ENCODE data around the gene SLC38A10. TPM values are rescaled to one million over a fixed set of nuclear protein-coding genes. Genes with fewer than 3 reads are reported as not detected.
A peak's percentile ranks its signal among the peaks of the same experiment; 100 is the strongest.

Gene SLC38A10
- total and polyA plus RNA-seq, 10 of the 15 experiments (the other 5 are each of a cell fraction or from before 2014, with no cell fraction given), result 0.52 to 67.9 (median 22.1) TPM

DNA sequence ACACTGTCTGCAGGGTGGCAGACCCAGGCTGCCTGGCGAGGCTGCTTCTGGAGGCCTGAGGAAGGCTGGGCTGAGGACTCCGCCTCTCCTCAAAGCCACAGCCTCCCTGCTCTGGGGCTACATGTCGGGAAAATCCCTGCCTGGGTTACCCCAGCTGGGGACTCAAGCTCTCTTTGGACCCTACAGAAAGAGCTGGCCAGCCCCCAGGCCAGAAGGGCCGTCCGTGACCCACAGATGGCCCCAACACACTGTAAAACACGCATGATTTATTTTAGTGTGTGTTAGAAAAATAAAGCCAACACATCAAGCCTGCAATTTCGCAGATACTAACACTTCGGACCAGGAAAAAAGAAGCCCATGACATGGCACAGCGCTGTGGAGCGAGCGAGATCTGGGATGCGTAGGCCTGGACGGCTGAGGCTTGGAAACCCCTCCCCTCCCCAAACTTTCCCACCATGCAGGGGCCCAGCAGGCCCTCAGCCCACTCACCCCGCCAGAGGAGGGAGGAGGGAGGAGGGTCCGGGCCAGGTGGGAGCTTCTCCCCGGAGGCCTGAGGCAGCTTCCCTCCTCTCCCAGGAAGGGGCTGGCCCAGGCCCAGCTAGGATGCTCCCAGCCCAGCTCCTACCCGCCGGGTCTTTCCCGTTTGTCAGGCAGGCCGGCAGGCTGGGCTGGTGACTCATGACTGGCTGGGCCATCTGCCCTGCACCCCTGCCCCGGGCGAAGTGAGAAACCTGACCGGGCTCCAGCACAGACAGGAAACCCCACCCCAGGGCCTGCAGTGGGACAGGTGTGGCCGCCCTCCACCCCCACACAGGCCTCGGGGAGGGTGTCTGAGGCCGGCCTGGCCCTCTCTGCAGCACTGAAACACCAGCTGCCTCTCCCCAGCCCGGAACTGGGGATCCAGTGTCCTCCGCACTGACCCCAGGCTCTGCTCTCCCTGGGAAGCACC is 34.1 kb upstream of the SLC38A10 start:
- H3K4me2 ChIP-seq (ENCODE audit: control insufficient read depth, insufficient read depth), result no peak overlapping the region

More for the DNA sequence above, 34.1 kb upstream of the SLC38A10 start:
- H4K20me1 ChIP-seq (ENCODE audit: control insufficient read depth, insufficient read depth), result peaks cover 4% of the 10 kb centered on the region
- ChIA-PET RAD21 (ENCODE audit: unreplicated experiment) (no interaction called here), SMC1A (ENCODE audit: uncharacterized antibody, unreplicated experiment) (no interaction called here), CTCF (no interaction called here), POLR2A (interaction anchor here (1.0 kb wide), 1 partner anchor 17 kb away, joined by 3 read pairs; no protein-coding TSS in a partner anchor)
- H3K9ac ChIP-seq (ENCODE audit: control insufficient read depth, insufficient read depth, low read length), result no peak overlapping the region
- H2AFZ ChIP-seq (ENCODE audit: control insufficient read depth, low read depth, low read length), result no peak overlapping the region
- H3K4me1 ChIP-seq (ENCODE audit: control insufficient read depth, insufficient read depth, low read length), result peaks cover 6% of the 10 kb centered on the region; the same call in 1 of the 2 replicates
- 37% methylated on average over 28 of the region's 28 CpGs for WGBS (ENCODE audit: insufficient coverage, insufficient replicate concordance, low lambda C conversion rate, missing lambda C conversion rate)
- intact Hi-C loops (cut with micrococcal nuclease; ENCODE audit: unreplicated experiment), result no loop called here
- in situ Hi-C loops (cut with MboI), result no loop called here
- FAIRE-seq, result no peak
- peak; percentile 82 for ATAC-seq
- no peak overlapping the region for H3K4me3 ChIP-seq
- no peak for DNase-seq (ENCODE audit: low read depth, low spot score)
- BruUV-seq (replicated peaks), result no TSS peak
- H3K79me2 ChIP-seq (ENCODE audit: control insufficient read depth, insufficient read depth, low read length), result no peaks in the 10 kb centered on the region
- no peaks in the 10 kb centered on the region for H3K9me3 ChIP-seq (replicated peaks; ENCODE audit: control insufficient read depth, insufficient read depth, low read length)
- peaks cover 0 to 2% of the 10 kb centered on the region in 2 experiments; a peak in 3 of 4 replicates for H3K27me3 ChIP-seq (replicated peaks in 1 of 2; ENCODE audit: control insufficient read depth in 2 of 2, insufficient read depth in 2 of 2, low read length in 1 of 2)
- H3K36me3 ChIP-seq (ENCODE audit: control insufficient read depth in 2 of 2, insufficient read depth in 2 of 2, low read length in 1 of 2), result no peaks in the 10 kb centered on the region
- H3K27ac ChIP-seq (ENCODE audit: control insufficient read depth, insufficient read depth), result no peak overlapping the region
- TF ChIP-seq FOXK2 (IDR thresholded peaks at IDR 0.05) (no peak), E4F1 (IDR thresholded peaks at IDR 0.05; ENCODE audit: borderline replicate concordance, partially characterized antibody) (no peak), BHLHE40 (IDR thresholded peaks at IDR 0.05; ENCODE audit: borderline replicate concordance in 1 of 2, low read depth in 2 of 2, low read length in 1 of 2) (peak in 1 of 2 experiments; percentile 30; a peak in 1 of 4 replicates), RELA (IDR thresholded peaks at IDR 0.05; ENCODE audit: borderline replicate concordance, partially characterized antibody) (no peak), TCF12 (IDR thresholded peaks at IDR 0.05; ENCODE audit: low read depth, low read length) (peak; percentile 49; the same call in 1 of the 2 replicates), NBN (IDR thresholded peaks at IDR 0.05) (no peak), PRDM15 (CRISPR knock-in tag; IDR thresholded peaks at IDR 0.05) (no peak)
